GM23248 (cell line): ENCODE data around the gene FOXP2. TPM values are rescaled to one million over a fixed set of nuclear protein-coding genes. Genes with fewer than 3 reads are reported as not detected.

Experiments used
- DNase-seq: peaks from one replicate; pipeline ENCODE4 v3.0.0-alpha.2; 2015
- H2AFZ ChIP-seq: fragments of 200-600 bp; sonication (generic); 2 replicates; pipeline ENCODE4 v1.6.1; 2016; ENCODE audit warnings: antibody characterized with exemption
- H3F3A ChIP-seq: fragments of 200-600 bp; sonication (generic); 2 replicates; pipeline ENCODE4 v1.6.1; 2016; ENCODE audit warnings: mild to moderate bottlenecking, antibody characterized with exemption, mixed run types; ENCODE audit not compliant: insufficient read depth
- H3K27ac ChIP-seq: fragments of 200-600 bp; sonication (generic); 2 replicates; pipeline ENCODE4 v1.5.1; 2016; ENCODE audit warnings: mild to moderate bottlenecking
- H3K27me3 ChIP-seq: fragments of 200-600 bp; sonication (generic); replicated peaks from 2 replicates; pipeline ENCODE4 v1.6.1; 2016; ENCODE audit warnings: mild to moderate bottlenecking; ENCODE audit not compliant: insufficient read depth
- H3K36me3 ChIP-seq: fragments of 200-600 bp; sonication (generic); 2 replicates; pipeline ENCODE4 v1.6.1; 2016; ENCODE audit warnings: low read depth, mild to moderate bottlenecking
- H3K4me1 ChIP-seq: fragments of 200-600 bp; sonication (generic); 2 replicates; pipeline ENCODE4 v1.6.1; 2016; ENCODE audit warnings: mild to moderate bottlenecking; ENCODE audit not compliant: insufficient read depth
- H3K4me2 ChIP-seq: fragments of 200-600 bp; sonication (generic); one replicate; pipeline ENCODE4 v1.6.1; 2016; ENCODE audit warnings: mild to moderate bottlenecking; ENCODE audit not compliant: unreplicated experiment
- H3K4me3 ChIP-seq: fragments of 200-600 bp; sonication (generic); 2 replicates; pipeline ENCODE4 v1.5.1; 2016; ENCODE audit warnings: mild to moderate bottlenecking
- H3K79me2 ChIP-seq: fragments of 200-600 bp; sonication (generic); 2 replicates; pipeline ENCODE4 v1.6.1; 2016; ENCODE audit warnings: mild to moderate bottlenecking; ENCODE audit not compliant: insufficient read depth
- H3K9ac ChIP-seq: fragments of 200-600 bp; sonication (generic); 2 replicates; pipeline ENCODE4 v1.6.1; 2016; ENCODE audit warnings: mild to moderate bottlenecking
- H3K9me2 ChIP-seq: fragments of 200-600 bp; sonication (generic); 2 replicates; pipeline ENCODE4 v1.6.1; 2016; ENCODE audit warnings: mixed run types, mild to moderate bottlenecking, moderate library complexity; ENCODE audit not compliant: insufficient read depth
- H3K9me3 ChIP-seq: fragments of 200-600 bp; sonication (generic); one replicate; pipeline ENCODE4 v1.6.1; 2017; ENCODE audit warnings: low read depth
- H4K20me1 ChIP-seq: fragments of 200-600 bp; sonication (generic); 2 replicates; pipeline ENCODE4 v1.6.0; 2016; ENCODE audit not compliant: insufficient read depth
- EZH2 ChIP-seq: fragments of 200-600 bp; sonication (generic); IDR thresholded peaks from 2 replicates; pipeline ENCODE4 v1.6.1; 2018; ENCODE audit warnings: antibody characterized with exemption, mild to moderate bottlenecking; ENCODE audit not compliant: insufficient read depth, poor library complexity, severe bottlenecking
- EZH2phosphoT487 ChIP-seq: fragments of 200-600 bp; sonication (generic); IDR thresholded peaks from 2 replicates; pipeline ENCODE4 v1.6.1; 2018; ENCODE audit warnings: antibody characterized with exemption, moderate library complexity, mild to moderate bottlenecking, low read depth; ENCODE audit not compliant: insufficient read depth
- WGBS, 2 experiments: methylation state at CpG; one replicate each; pipeline ENCODE4 v1.1.6; 2015 to 2017; ENCODE audit warnings: low lambda C conversion rate in 2 of 2, low coverage in 1 of 2; ENCODE audit errors: missing lambda C conversion rate in 2 of 2; 5-methylcytosine and 5-hydroxymethylcytosine counted together
- in situ Hi-C: fragments of 300-500 bp; cut with MboI; formaldehyde crosslinking; loops from 2 replicates; pipeline ENCODE4 v1.15.0; 2020
- polyA plus RNA-seq: library from polyadenylated mRNA; unstranded; fragments of >200 nt; fragmentation: Nextera tagmentation; extraction: Ambion mirVana; gene quantifications from 2 replicates; pipeline ENCODE4 v1.2.1, GENCODE V29; 2016
- total RNA-seq: library from RNA; depleted of rRNA; stranded (reverse); fragments of >200 nt; shearing (Covaris generic); gene quantifications from 2 replicates; pipeline ENCODE4 v1.2.3, GENCODE V29; 2014

Gene FOXP2
- total and polyA plus RNA-seq, 2 experiments from 2014 or later = 2.3 to 5.0 TPM

DNA sequence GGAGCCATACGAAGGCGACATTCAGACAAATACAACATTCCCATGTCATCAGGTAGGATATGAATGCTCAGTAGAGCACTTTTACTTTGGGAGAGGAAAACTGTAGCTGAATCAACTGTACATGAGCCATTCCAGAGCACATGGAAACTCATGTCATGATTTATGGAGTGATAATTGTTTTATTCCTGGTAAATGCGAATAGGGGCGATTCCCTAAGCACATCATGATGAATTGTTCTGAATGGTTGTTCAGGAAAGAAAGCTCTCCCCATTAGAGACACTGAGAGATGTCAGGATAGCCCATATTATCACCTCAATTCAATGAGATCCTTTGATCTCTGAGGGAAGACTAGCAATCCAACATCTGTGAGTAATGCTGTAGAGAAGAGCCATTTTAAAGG lies 243.6 kb downstream of the FOXP2 start:
- WGBS, 2 experiments = 77 to 82% methylated on average over 4 of the region's 4 CpGs
- H3K4me2 ChIP-seq = no peak overlapping the region
- in situ Hi-C loops = loop anchor here (25.0 kb wide), 1 partner anchor 571 kb away; no protein-coding TSS in a partner anchor

DNA sequence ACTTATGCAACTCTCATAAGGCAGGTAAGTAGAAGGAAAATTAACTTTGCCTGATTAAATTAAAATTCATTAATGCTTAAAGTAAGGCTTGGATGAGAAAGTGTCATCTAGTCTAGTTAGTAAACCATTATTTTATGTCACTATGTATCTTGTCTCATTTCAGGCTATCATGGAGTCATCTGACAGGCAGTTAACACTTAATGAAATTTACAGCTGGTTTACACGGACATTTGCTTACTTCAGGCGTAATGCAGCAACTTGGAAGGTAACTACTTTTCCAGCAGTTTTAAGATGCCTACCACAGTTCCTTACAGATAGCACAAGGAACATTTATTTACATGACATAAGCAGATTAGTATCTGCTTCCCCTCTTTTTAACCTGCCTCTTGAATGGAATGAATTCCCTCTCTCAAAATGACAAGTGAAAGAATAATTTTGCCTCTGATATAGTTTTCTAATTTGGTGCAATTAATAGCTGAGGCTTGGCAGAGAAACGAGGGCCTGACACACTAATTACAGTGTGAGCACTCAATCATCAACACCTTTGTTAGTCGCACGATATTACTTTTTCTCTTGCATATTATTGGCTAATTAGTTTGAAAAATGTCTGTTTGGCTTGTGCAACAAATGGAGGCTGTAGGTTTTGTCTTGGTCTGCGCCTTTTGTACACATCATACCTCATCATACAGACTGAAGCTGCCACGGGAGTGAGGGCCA lies 245.0 kb downstream of the FOXP2 start:
- 85 to 87% methylated on average over 7 of the region's 7 CpGs for WGBS, 2 experiments
- no peaks in the 10 kb centered on the region for H3F3A ChIP-seq
- no peaks in the 10 kb centered on the region for H3K9me3 ChIP-seq
- H3K79me2 ChIP-seq = no peaks in the 10 kb centered on the region
- TF ChIP-seq EZH2 = no peak
- no peak for TF ChIP-seq EZH2phosphoT487
- H3K4me1 ChIP-seq = no peaks in the 10 kb centered on the region
- DNase-seq = no peak
- in situ Hi-C loops = loop anchor here (25.0 kb wide), 1 partner anchor 572 kb away; no protein-coding TSS in a partner anchor
- no peak overlapping the region for H3K27ac ChIP-seq
- no peaks in the 10 kb centered on the region for H3K27me3 ChIP-seq
- H2AFZ ChIP-seq = no peak overlapping the region
- no peaks in the 10 kb centered on the region for H4K20me1 ChIP-seq
- no peaks in the 10 kb centered on the region for H3K9me2 ChIP-seq
- H3K9ac ChIP-seq = no peak overlapping the region
- no peak overlapping the region for H3K4me3 ChIP-seq
- H3K36me3 ChIP-seq = no peaks in the 10 kb centered on the region
- no peak overlapping the region for H3K4me2 ChIP-seq

More for the DNA sequence above, 243.6 kb downstream of the FOXP2 start:
- Histone ChIP-seq H3K4me3 (no peak overlapping the region), H3K9me2 (no peaks in the 10 kb centered on the region), H4K20me1 (no peaks in the 10 kb centered on the region), H3K9ac (no peak overlapping the region), H3K4me1 (no peaks in the 10 kb centered on the region), H3K36me3 (no peaks in the 10 kb centered on the region), H3K27ac (no peak overlapping the region), H3K9me3 (no peaks in the 10 kb centered on the region), H3K79me2 (no peaks in the 10 kb centered on the region), H3K27me3 (no peaks in the 10 kb centered on the region), H2AFZ (no peak overlapping the region), H3F3A (no peaks in the 10 kb centered on the region)
- no peak for DNase-seq
- no peak for TF ChIP-seq EZH2

DNA sequence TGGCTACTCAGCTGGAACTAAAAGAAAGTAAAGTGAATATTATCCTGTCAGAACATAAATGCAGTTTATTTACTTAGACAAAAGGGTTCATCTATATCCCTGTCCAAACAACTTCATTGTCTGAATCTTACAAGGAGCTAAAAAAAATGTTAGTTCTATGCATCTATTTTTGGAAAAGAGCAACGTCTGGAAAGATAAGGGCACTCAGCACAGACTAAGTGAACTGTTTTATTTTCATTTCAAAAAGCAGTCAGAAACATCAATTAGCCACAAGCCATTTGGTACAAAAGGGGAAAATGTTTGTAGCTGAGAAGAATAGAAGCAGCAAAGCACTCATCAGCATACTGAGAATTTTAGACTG lies 245.5 kb downstream of the FOXP2 start:
- H3K9me3 ChIP-seq = no peaks in the 10 kb centered on the region
- H3K79me2 ChIP-seq = no peaks in the 10 kb centered on the region
- H3K4me2 ChIP-seq = no peak overlapping the region
- DNase-seq = no peak
- H3K27me3 ChIP-seq = no peaks in the 10 kb centered on the region
- in situ Hi-C loops = loop anchor here (25.0 kb wide), 1 partner anchor 573 kb away; no protein-coding TSS in a partner anchor
- no peaks in the 10 kb centered on the region for H4K20me1 ChIP-seq
- H3K9ac ChIP-seq = no peak overlapping the region
- H3K36me3 ChIP-seq = no peaks in the 10 kb centered on the region
- H3K4me1 ChIP-seq = no peaks in the 10 kb centered on the region
- WGBS, 2 experiments = 22 to 31% methylated on average over 1 of the region's 1 CpG
- H3K27ac ChIP-seq = no peak overlapping the region
- H3K4me3 ChIP-seq = no peak overlapping the region
- TF ChIP-seq EZH2phosphoT487 (no peak), EZH2 (no peak)
- H3K9me2 ChIP-seq = no peaks in the 10 kb centered on the region
- no peaks in the 10 kb centered on the region for H3F3A ChIP-seq
- no peak overlapping the region for H2AFZ ChIP-seq

DNA sequence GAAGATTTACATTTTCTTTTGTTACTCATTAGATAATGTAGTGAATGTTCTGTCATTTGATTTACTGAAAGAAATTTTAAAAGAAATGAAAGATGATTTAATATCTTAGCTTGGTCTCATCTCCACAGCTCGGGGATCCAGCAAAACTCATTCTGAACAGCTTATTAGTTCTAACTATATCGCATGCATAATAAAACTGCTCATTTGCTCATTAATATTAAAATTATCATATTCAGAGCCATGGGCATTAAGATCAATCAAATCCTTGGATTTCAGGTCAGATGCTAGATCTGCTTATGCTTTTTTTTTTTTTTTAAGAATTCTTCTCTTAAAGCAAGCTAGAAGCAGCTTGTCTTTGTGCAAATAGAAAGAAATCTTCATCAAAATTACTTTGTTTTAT lies 246.1 kb downstream of the FOXP2 start:
- in situ Hi-C loops = loop anchor here (25.0 kb wide), 1 partner anchor 573 kb away; no protein-coding TSS in a partner anchor
- DNase-seq = no peak
- Histone ChIP-seq H3K79me2 (no peaks in the 10 kb centered on the region), H3K4me2 (no peak overlapping the region), H3K4me3 (no peak overlapping the region), H3F3A (no peaks in the 10 kb centered on the region), H3K9me2 (no peaks in the 10 kb centered on the region), H3K9me3 (no peaks in the 10 kb centered on the region), H3K9ac (no peak overlapping the region), H2AFZ (no peak overlapping the region), H3K36me3 (no peaks in the 10 kb centered on the region), H3K4me1 (no peaks in the 10 kb centered on the region), H4K20me1 (no peaks in the 10 kb centered on the region), H3K27me3 (no peaks in the 10 kb centered on the region), H3K27ac (no peak overlapping the region)
- TF ChIP-seq EZH2phosphoT487 (no peak), EZH2 (no peak)
- 95% methylated on average over 2 of the region's 2 CpGs for WGBS, 2 experiments
